ENCODE data around the gene CDHR5. TPM values are rescaled to one million over a fixed set of nuclear protein-coding genes. Genes with fewer than 3 reads are reported as not detected.

Gene CDHR5
- total and polyA plus RNA-seq, 9 of the 15 experiments (the other 6 are each of a cell fraction or from before 2014, with no cell fraction given): 0.16 TPM; not detected in 8

DNA sequence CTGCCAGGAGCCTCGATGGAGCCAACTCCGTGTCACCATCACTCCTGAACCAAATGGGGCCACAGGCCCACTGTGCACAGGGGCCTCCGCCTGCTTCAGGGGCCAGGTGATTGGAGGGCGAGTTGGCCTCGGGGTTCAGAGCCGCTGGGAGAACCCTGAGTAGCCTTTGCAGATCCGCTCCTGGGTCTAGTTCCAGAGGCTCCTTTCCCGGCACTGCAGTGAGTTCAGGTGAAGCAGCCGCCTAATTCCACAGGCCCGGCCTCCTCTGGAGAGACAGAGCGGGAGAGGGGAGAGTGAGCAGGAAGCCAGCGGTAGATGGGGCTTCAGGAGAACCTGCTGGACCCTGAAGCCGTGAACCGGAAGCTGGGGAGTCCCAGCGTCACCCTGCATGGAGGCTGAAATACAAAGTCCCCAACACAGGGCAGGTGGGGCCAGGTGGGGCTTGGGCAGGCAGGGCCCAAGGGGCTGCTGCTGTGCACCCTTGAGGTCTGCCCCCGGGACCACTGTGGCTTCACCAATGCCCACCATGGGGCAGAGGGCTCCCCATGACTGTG is 34.9 kb upstream of the CDHR5 start:
- H3K4me2 ChIP-seq (ENCODE audit: insufficient read depth, low read length): no peak overlapping the region
- H3K9me1 ChIP-seq (ENCODE audit: control insufficient read depth, insufficient read depth, low read length): no peaks in the 10 kb centered on the region
- no peak overlapping the region for H3K9ac ChIP-seq (ENCODE audit: insufficient read depth in 1 of 2, low read depth in 2 of 2, low read length in 2 of 2)
- no peaks in the 10 kb centered on the region for H3K27me3 ChIP-seq (ENCODE audit: control insufficient read depth in 2 of 2, insufficient read depth in 2 of 2, low read length in 2 of 2)
- H3K79me2 ChIP-seq (ENCODE audit: control insufficient read depth, insufficient read depth, low read length): peaks cover 11% of the 10 kb centered on the region; the same call in 1 of the 3 replicates
- POLR2A ChIA-PET: interaction anchor here (0.7 to 1.2 kb wide), 2 partner anchors 36 to 48 kb away, joined by 3 to 4 read pairs; partner anchors contain the start of genes DEAF1 and TMEM80
- H2AFZ ChIP-seq (ENCODE audit: low read depth, low read length): no peak overlapping the region
- H3K9me3 ChIP-seq (replicated peaks; ENCODE audit: control insufficient read depth, insufficient read depth, low read depth, low read length): no peaks in the 10 kb centered on the region
- CTCF ChIA-PET (ENCODE audit: low intra/inter-chr PET ratio): no interaction called here
- intact Hi-C loops (cut with micrococcal nuclease) (no loop called here), in situ Hi-C loops (cut with MboI) (no loop called here)
- no peaks in the 10 kb centered on the region for H4K20me1 ChIP-seq (replicated peaks; ENCODE audit: control insufficient read depth, insufficient read depth, low read length)
- peak in 1 of 4 experiments; percentile 9 for DNase-seq (ENCODE audit: extremely low read depth in 1 of 4, low spot score in 3 of 4)
- H3K4me1 ChIP-seq (replicated peaks in 1 of 2; ENCODE audit: control insufficient read depth in 2 of 2, insufficient read depth in 2 of 2, low read length in 2 of 2): peaks cover 0 to 29% of the 10 kb centered on the region in 2 experiments; a peak in 2 of 5 replicates
- ATAC-seq: no peak
- no peak overlapping the region for H3K27ac ChIP-seq (ENCODE audit: extremely low read depth, low read depth, low read length)
- no TSS peak for BruUV-seq (replicated peaks)
- no peak for TF ChIP-seq GTF2A2 (tag; IDR thresholded peaks at IDR 0.05)
- TF ChIP-seq RUNX1 (IDR thresholded peaks at IDR 0.05; ENCODE audit: low read depth): no peak
- TF ChIP-seq TBL1XR1 (IDR thresholded peaks at IDR 0.05; ENCODE audit: low read length in 2 of 2): no peak
- TF ChIP-seq NRF1 (conservative IDR thresholded peaks at IDR 0.05 in 1 of 2, IDR thresholded peaks at IDR 0.05 in 1 of 2): no peak
- no peak for TF ChIP-seq OTX1 (CRISPR knock-in tag; IDR thresholded peaks at IDR 0.05)
- TF ChIP-seq HMGN3 (IDR thresholded peaks at IDR 0.05; ENCODE audit: borderline replicate concordance, extremely low read depth, insufficient read length, low read depth, low read length): no peak
- TF ChIP-seq NFXL1 (CRISPR knock-in tag; IDR thresholded peaks at IDR 0.05): no peak
- no peak for TF ChIP-seq ZNF175 (CRISPR knock-in tag; IDR thresholded peaks at IDR 0.05; ENCODE audit: low read depth)
- TF ChIP-seq RAD21 (CRISPR knock-in tag; conservative IDR thresholded peaks at IDR 0.05 in 1 of 2, IDR thresholded peaks at IDR 0.05 in 1 of 2): no peak
- TF ChIP-seq, protein P1, sequence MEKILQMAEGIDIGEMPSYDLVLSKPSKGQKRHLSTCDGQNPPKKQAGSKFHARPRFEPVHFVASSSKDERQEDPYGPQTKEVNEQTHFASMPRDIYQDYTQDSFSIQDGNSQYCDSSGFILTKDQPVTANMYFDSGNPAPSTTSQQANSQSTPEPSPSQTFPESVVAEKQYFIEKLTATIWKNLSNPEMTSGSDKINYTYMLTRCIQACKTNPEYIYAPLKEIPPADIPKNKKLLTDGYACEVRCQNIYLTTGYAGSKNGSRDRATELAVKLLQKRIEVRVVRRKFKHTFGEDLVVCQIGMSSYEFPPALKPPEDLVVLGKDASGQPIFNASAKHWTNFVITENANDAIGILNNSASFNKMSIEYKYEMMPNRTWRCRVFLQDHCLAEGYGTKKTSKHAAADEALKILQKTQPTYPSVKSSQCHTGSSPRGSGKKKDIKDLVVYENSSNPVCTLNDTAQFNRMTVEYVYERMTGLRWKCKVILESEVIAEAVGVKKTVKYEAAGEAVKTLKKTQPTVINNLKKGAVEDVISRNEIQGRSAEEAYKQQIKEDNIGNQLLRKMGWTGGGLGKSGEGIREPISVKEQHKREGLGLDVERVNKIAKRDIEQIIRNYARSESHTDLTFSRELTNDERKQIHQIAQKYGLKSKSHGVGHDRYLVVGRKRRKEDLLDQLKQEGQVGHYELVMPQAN (IDR thresholded peaks at IDR 0.05; ENCODE audit: borderline replicate concordance): no peak
- TF ChIP-seq SAFB2 (IDR thresholded peaks at IDR 0.05; ENCODE audit: borderline replicate concordance, low read depth, low read length, severe bottlenecking): no peak
- TF ChIP-seq ZNF764 (CRISPR knock-in tag; IDR thresholded peaks at IDR 0.05; ENCODE audit: low read depth): no peak
- TF ChIP-seq BRD4 (IDR thresholded peaks at IDR 0.05): no peak
- H3K4me3 ChIP-seq: no peak overlapping the region
- FAIRE-seq: no peak
- peaks cover 87% of the 10 kb centered on the region; the same call in 2 of the 3 replicates for H3K36me3 ChIP-seq (ENCODE audit: control insufficient read depth, insufficient read depth, low read length)
- WGBS (ENCODE audit: insufficient coverage, low coverage, missing lambda C conversion rate): 89% methylated on average over 16 of the region's 16 CpGs
